ENCODE measurements around the gene DECR2.

The DECR2 gene

DNA sequence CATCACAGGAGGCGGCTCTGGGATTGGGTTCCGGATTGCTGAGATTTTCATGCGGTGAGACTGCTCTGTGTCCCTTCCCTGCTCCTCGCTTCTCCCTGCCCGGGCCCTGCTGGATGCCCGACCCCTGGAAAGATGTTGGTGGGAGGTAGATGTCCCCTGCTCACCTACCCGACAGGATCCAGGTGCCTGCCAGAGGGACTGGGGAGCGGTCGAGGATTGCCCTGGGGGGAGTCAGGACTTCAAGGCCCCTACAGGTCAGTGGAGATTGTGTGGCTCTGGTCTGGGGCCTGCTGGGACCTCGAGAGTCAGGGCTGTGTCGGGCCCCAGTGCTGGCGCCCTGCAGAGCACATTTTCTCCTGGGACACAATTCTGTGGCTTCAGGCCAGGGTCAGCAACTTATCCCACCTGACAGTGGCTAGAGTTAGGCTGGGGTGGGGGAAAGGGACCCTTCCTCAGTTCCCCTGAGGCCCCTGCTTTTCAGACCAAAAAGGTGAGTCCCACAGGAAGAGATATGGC is 3.3 kb downstream of the DECR2 start:
- Histone ChIP-seq H3K9ac (ENCODE audit: low read depth, low read length) (no peak overlapping the region), H3K4me2 (ENCODE audit: insufficient read depth, low read length) (no peak overlapping the region), H3K79me2 (ENCODE audit: insufficient read depth, low read length) (peaks cover 19% of the 10 kb centered on the region), H3K9me3 (ENCODE audit: insufficient read depth, low read length, severe bottlenecking) (no peaks in the 10 kb centered on the region), H3K27me3 (ENCODE audit: insufficient read depth, low read length, poor library complexity) (no peaks in the 10 kb centered on the region), H2AFZ (ENCODE audit: low read depth, low read length) (no peak overlapping the region), H4K20me1 (ENCODE audit: insufficient read depth, low read length) (peaks cover 6% of the 10 kb centered on the region; the same call in 1 of the 2 replicates), H3K4me1 (ENCODE audit: insufficient read depth, low read length) (peaks cover 21% of the 10 kb centered on the region), H3K27ac (ENCODE audit: low read length) (no peak overlapping the region), H3K36me3 (ENCODE audit: insufficient read depth, low read length) (peaks cover 12% of the 10 kb centered on the region), H3K4me3 (ENCODE audit: low read depth in 1 of 2, low read length in 2 of 2) (no peak overlapping the region)
- DNase-seq (no peak), ATAC-seq (ENCODE audit: insufficient read depth, low read depth) (no peak)
- TF ChIP-seq EZH2 (IDR thresholded peaks at IDR 0.05; ENCODE audit: borderline replicate concordance, low read depth, low read length, severe bottlenecking) = no peak
- TF ChIP-seq, protein P1, sequence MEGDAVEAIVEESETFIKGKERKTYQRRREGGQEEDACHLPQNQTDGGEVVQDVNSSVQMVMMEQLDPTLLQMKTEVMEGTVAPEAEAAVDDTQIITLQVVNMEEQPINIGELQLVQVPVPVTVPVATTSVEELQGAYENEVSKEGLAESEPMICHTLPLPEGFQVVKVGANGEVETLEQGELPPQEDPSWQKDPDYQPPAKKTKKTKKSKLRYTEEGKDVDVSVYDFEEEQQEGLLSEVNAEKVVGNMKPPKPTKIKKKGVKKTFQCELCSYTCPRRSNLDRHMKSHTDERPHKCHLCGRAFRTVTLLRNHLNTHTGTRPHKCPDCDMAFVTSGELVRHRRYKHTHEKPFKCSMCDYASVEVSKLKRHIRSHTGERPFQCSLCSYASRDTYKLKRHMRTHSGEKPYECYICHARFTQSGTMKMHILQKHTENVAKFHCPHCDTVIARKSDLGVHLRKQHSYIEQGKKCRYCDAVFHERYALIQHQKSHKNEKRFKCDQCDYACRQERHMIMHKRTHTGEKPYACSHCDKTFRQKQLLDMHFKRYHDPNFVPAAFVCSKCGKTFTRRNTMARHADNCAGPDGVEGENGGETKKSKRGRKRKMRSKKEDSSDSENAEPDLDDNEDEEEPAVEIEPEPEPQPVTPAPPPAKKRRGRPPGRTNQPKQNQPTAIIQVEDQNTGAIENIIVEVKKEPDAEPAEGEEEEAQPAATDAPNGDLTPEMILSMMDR (IDR thresholded peaks at IDR 0.05; ENCODE audit: borderline replicate concordance, extremely low read depth, low read length, poor library complexity, severe bottlenecking) = no peak

DNA sequence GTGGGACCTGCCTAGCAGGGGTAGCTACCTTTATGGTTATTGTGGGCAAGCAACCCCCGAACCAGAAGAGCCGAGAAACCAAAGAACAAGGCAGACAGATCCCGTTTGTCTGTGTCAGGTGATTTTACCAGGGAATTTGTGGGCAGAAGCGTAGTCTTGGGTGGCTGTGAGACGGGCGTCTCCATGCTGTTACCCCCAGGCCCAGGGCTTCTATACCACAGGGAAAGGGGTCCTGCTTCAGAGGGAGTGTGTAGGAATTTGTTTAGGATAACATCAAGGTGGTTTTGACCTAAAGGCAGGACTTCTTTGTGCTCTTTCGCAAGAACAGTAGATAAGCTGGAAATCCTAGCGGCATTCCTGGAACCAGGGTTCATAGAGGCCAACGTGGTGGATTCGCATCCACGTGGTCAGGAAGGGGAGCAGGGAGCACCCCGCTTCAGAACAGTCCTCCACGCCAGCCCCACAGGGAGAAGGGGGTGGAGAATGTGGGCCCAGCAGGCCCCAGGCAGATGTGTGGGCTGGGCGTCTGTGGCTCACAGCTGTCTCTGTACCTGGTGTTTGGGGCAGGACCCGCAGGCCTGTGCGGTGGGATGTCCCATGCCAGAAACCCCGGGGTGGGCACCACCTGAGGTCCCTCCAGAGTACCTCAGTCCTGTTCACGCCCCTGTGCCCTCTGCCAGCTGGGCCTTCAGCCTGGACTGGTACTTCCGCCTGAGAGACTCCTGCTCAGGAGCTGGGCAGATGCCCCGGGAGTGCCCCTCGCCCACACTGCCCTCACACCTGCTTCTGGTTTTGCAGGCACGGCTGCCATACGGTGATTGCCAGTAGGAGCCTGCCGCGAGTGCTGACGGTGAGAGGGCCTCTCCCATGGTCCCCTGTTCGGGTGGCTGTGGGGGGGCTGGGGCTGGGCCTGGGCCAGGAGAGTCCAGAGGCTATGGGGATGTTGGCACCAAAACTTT is 4.1 kb downstream of the DECR2 start:
- Histone ChIP-seq H3K9ac (ENCODE audit: low read depth, low read length) (no peak overlapping the region), H3K27me3 (ENCODE audit: insufficient read depth, low read length, poor library complexity) (no peaks in the 10 kb centered on the region), H3K79me2 (ENCODE audit: insufficient read depth, low read length) (peaks cover 13% of the 10 kb centered on the region), H3K4me2 (ENCODE audit: insufficient read depth, low read length) (no peak overlapping the region), H3K9me3 (ENCODE audit: insufficient read depth, low read length, severe bottlenecking) (no peaks in the 10 kb centered on the region), H2AFZ (ENCODE audit: low read depth, low read length) (no peak overlapping the region), H3K4me1 (ENCODE audit: insufficient read depth, low read length) (peaks cover 13% of the 10 kb centered on the region), H4K20me1 (ENCODE audit: insufficient read depth, low read length) (no peaks in the 10 kb centered on the region), H3K36me3 (ENCODE audit: insufficient read depth, low read length) (peaks cover 8% of the 10 kb centered on the region), H3K27ac (ENCODE audit: low read length) (no peak overlapping the region), H3K4me3 (ENCODE audit: low read depth in 1 of 2, low read length in 2 of 2) (no peak overlapping the region)
- ATAC-seq (ENCODE audit: insufficient read depth, low read depth) (no peak), DNase-seq (no peak)
- TF ChIP-seq EZH2 (IDR thresholded peaks at IDR 0.05; ENCODE audit: borderline replicate concordance, low read depth, low read length, severe bottlenecking) = no peak
- TF ChIP-seq, protein P1 (IDR thresholded peaks at IDR 0.05; ENCODE audit: borderline replicate concordance, extremely low read depth, low read length, poor library complexity, severe bottlenecking) = no peak

DNA sequence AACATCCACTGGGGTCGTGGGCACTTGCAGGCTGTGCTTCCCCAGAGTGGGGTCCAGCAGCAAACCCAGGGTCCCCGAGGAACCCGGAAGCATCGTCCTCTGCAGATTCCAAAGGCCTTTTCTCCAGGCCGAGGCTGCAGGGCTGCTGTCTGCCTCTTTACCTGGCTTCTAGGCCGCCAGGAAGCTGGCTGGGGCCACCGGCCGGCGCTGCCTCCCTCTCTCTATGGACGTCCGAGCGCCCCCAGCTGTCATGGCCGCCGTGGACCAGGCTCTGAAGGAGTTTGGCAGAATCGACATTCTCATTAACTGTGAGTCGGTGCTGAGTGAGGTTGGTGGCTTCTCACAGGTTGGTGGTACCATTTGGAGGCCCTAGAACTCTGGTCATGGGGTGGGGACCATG is 5.6 kb downstream of the DECR2 start:
- no peak overlapping the region for H2AFZ ChIP-seq (ENCODE audit: low read depth, low read length)
- DNase-seq (no peak), ATAC-seq (ENCODE audit: insufficient read depth, low read depth) (no peak)
- no peak overlapping the region for H3K4me2 ChIP-seq (ENCODE audit: insufficient read depth, low read length)
- H4K20me1 ChIP-seq (ENCODE audit: insufficient read depth, low read length) = no peaks in the 10 kb centered on the region; the same call in 1 of the 2 replicates
- no peak overlapping the region for H3K4me3 ChIP-seq (ENCODE audit: low read depth in 1 of 2, low read length in 2 of 2)
- peaks cover 3% of the 10 kb centered on the region for H3K79me2 ChIP-seq (ENCODE audit: insufficient read depth, low read length)
- peaks cover 20% of the 10 kb centered on the region for H3K36me3 ChIP-seq (ENCODE audit: insufficient read depth, low read length)
- no peak overlapping the region for H3K9ac ChIP-seq (ENCODE audit: low read depth, low read length)
- TF ChIP-seq EZH2 (IDR thresholded peaks at IDR 0.05; ENCODE audit: borderline replicate concordance, low read depth, low read length, severe bottlenecking) = no peak
- peaks cover 10% of the 10 kb centered on the region for H3K4me1 ChIP-seq (ENCODE audit: insufficient read depth, low read length)
- H3K27ac ChIP-seq (ENCODE audit: low read length) = no peak overlapping the region
- H3K9me3 ChIP-seq (ENCODE audit: insufficient read depth, low read length, severe bottlenecking) = no peaks in the 10 kb centered on the region
- no peaks in the 10 kb centered on the region for H3K27me3 ChIP-seq (ENCODE audit: insufficient read depth, low read length, poor library complexity)
